DMS 273 (cell line): Measurements from ENCODE around the gene DIS3L2.
"Not testable (repeated sequence)": the region's sequence is repeated elsewhere in the genome, so short reads cannot be mapped to it uniquely, and the experiment has no call there.

ENCODE experiments used
- DNase-seq: peaks from one replicate; lab custom pipeline; 2025; ENCODE audit not compliant: unreplicated experiment; lab: John Stamatoyannopoulos, UW

The DIS3L2 gene

GRCh38 chr2:232330068-232330999 lies 368.8 kb downstream of the DIS3L2 start:
- no peak for DNase-seq

DNA sequence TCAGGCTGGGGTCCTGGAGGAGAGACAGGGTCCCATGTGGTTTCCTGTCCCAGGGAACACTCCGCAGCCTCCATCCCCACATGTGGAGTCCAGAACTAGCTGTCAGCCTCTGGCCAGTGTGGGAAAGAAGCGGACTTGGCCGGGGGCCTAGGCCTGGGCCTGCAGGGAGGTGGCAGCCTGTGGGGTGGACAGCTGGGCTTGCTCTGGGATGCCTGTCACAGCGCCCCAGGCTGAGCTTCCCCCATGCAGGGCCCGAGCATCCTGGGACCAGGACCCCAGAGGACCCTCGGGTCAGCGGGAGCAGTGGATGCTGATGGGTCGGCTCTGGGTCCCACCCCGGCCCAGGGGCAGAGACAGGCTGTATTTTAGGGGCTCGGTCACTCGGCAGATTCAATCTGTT lies 369.5 kb downstream of the DIS3L2 start:
- not testable (repeated sequence) for DNase-seq

DNA sequence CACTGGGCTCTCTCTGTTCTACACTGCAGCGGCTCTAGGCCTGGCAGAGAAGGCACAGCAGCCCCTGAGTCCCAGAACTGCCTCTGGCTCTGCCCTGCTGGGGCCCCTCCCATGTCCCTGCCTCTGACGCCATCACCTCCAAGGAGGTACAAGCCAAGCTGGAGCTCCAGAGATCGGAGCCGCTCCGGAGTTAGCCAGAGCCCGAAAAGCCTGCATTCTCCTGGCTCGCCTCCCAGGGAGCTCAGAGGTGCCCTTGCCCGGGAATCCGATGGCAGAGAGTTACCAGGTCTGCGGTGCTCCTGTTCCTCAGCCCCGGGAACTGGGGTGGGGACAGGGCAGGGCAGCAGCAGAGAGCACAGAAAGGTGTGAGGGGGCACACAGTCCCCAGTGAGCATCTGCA lies 370.1 kb downstream of the DIS3L2 start:
- not testable (repeated sequence) for DNase-seq

- DNase-seq, result not testable (repeated sequence)
Observed at GRCh38 chr2:232332244-232332939, 370.9 kb downstream of the DIS3L2 start.

DNA sequence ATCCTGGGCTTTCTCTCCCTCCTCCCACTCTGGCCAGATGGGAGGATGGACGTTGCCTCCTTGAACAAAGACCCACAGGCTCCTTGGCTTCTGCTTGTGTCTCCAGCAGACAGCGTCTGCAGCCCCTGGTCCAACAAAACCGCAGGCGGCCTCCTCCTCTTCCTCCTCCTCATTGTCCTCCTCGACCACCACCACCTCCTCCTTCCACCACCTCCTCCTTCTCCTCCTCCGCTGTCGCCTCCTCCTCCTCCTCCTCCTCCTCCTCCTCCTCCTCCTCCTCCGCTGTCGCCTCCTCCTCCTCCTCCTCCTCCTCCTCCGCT lies 371.4 kb downstream of the DIS3L2 start:
- no peak for DNase-seq

DNA sequence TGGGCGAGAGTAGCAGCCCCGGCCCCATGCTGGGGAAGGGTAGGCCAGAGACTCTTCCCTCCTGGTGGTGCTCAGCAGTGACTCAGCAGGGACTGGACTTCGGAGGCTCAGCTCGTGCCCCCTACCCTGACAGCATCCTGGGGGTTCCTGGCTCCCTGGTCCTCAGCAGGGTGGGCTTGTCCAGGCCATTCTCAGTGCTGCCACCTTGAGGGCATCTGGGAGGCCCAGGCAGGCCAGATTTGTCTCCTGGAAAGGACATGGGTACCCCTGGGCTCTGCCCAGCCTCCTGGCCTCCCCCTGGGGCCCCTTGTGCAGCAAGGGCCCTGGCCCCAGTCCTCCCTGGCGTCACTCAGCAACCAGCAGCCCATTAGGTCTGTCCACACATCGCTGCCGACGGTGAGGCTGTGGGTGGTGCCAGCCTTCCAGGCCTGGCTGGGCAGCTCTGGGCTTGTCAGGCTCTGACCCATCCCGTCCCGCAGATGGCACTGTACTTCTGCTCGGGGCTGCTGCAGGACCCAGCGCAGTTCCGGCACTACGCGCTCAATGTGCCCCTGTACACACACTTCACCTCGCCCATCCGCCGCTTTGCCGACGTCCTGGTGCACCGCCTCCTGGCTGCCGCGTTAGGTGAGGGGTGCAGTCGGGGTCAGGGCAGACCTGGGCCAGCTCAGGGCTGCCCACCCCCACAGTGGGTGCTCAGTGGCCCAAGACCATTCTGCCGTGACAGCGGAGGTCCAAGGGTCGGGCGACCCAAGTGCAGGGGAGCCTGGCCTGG lies 372.0 kb downstream of the DIS3L2 start:
- DNase-seq, result peak; percentile 35

GRCh38 chr2:232334136-232334884 lies 372.8 kb downstream of the DIS3L2 start:
- DNase-seq, result not testable (repeated sequence)

GRCh38 chr2:232334885-232335205 lies 373.3 kb downstream of the DIS3L2 start:
- DNase-seq, result not testable (repeated sequence)

GRCh38 chr2:232335206-232335858 lies 373.8 kb downstream of the DIS3L2 start:
- DNase-seq, result not testable (repeated sequence)

- no peak for DNase-seq
Observed at GRCh38 chr2:232335859-232336215, 374.3 kb downstream of the DIS3L2 start.

DNA sequence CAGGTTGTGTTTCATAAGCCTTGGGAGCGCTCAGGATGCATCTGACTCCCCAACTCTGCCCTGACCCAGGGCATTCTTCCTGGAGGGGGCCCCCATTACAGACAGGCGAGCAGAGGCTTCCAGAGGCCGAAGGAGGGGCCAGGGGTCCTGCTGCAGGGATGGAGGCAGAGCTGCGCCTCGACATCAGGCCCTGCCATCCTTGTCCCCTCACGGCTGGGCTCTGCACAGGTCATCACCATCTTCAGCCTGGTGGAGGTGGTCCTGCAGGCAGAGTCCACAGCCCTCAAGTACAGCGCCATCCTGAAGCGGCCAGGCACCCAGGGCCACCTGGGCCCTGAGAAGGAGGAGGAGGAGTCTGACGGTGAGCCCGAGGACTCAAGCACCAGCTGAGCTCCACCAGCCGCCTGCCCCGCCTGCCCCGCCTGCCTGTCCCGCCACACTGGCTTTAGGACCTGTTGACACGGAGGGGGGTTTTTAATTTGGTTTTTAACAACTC lies 374.8 kb downstream of the DIS3L2 start:
- DNase-seq, result no peak

DNA sequence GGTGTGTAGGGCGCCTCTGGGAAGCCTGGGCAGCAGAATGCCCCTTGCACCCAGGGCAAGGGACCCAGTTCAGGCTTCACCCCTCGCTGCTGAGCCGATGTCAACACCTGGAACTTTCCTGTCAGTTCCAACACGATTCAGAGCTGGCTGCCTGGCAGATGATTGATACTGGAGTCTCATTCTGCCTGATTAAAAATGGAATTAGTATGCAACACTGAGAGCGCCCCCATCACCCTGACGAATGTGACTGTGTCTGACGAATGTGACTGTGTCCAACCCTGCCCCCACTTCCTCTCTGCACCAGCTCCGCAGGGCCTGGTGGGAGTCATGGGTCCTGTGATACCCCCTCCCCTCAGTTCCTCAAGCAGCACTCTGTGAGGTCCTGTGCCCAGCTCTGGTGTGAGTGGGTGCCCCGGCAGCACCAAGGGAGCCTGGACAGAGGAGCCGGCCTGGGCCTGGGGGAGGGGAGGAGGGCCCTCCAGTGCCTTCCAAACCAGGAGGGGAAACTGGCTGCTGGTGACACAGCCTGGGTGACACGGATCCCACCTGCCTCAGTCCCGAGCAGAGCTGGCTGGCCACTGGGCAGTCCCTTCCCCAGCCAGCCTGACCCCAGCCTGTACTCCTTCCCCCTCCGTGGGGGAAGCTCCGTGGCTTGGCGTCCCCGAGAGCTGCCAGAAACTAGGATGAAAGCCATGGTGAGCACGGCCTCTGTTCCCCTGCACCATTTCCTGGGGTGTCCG lies 375.6 kb downstream of the DIS3L2 start:
- no peak for DNase-seq

- not testable (repeated sequence) for DNase-seq
Observed at GRCh38 chr2:232338094-232338758, 376.7 kb downstream of the DIS3L2 start.

DNA sequence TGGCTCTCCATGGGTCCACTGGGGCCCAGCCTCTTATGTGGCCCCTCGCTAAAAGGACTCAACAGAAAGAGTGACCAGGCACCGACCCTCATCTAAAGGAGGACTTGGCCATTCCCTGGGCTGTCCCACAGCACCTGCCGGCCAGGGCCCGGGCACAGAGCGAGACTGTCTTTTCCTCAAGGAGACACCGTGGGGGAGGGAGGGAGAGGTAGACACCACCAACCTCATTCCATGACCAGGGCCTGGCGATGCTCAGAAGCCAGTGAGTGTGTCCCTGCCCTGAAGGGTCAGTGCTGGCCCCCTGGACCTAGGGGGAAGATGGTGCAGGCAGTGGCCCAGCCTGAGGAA lies 377.2 kb downstream of the DIS3L2 start:
- DNase-seq, result no peak

- no peak for DNase-seq
Observed at GRCh38 chr2:232339121-232340081, 377.9 kb downstream of the DIS3L2 start.

DNA sequence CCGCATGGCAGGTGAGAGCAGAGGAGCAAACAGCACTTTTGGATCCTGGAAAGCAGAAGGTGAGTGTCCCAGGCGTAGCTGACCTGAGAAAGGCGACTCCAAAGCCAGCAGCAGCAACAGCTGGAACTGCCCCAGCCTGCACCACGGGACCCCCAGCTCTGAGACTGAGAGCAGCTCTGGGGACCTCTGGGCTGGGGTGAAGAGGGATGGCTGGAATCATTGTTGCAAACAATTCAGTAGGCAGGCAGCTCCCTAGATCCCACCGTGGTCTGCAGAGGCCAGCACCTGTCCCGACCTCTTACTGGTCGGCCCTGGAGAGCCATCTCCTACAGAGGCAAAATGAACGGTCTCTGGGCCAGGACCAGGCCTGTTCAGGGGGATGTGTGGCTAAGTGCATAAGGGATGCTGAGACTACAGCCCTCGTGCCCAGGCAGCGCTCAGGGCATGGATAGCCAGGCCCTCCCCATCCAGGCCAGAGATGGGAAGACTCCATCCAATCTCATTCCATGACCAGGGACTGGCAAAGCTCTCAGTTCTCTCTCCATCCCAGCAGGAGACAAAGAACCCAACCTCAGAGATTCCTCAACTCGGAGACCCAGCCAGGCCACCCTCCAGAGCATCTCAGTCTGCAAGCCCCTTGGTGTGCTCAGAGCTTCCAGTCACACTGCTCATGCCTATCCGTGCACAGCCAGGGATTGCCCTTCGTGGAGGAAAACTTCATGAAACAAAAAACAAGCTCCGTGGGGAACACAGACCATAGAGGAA lies 378.8 kb downstream of the DIS3L2 start:
- DNase-seq, result no peak

- no peak for DNase-seq
Observed at GRCh38 chr2:232341061-232341738, 379.7 kb downstream of the DIS3L2 start.
